Activated CD4-positive, CD25-positive, alpha-beta regulatory T cell (primary cell): ENCODE measurements around the gene BSPRY.
"Not testable (repeated sequence)": the region's sequence is repeated elsewhere in the genome, so short reads cannot be mapped to it uniquely, and the experiment has no call there.

Source experiments
- DNase-seq, 4 experiments: peaks; one replicate each; lab custom pipeline; 2025; lab: John Stamatoyannopoulos, UW

The BSPRY gene

DNA sequence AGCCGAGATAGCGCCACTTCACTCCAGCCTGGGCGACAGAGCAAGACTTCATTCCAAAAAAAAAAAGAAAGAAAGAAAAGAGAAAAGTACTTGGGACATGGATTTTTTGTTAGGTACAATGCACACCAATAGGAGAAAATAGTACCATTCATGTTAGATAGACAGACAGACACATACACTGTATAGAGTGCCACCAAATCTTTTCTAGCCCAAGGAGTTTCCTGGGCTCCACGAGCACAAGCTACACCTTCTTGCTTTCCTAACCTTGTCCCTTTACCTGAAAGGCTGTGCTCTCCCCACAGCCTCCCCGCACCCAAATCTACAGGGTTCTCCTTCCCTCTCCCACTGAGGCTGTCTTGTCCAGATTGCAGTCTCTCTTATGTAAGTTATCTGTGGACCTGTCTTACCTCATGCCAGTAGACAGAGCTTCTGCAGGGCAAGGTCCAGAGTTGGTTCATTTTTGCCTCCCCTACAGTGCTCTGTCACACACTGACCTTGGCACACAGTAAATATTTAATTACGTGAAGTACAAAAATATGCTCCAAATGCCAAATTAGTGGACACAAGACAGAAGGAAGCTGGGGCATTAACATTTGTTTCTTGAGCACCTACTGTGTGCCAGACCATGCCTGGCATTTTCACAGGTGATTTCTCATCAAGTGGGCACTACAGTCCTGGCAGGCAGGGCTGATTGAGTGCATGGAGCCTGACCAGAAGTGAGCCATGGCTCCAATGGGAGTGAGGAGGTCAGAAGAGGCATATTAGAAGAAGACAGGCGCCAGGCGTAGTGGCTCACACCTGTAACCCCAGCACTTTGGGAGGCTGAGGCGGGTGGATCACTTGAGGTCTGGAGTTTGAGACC is 45.9 kb downstream of the BSPRY start:
- no peak for DNase-seq

DNA sequence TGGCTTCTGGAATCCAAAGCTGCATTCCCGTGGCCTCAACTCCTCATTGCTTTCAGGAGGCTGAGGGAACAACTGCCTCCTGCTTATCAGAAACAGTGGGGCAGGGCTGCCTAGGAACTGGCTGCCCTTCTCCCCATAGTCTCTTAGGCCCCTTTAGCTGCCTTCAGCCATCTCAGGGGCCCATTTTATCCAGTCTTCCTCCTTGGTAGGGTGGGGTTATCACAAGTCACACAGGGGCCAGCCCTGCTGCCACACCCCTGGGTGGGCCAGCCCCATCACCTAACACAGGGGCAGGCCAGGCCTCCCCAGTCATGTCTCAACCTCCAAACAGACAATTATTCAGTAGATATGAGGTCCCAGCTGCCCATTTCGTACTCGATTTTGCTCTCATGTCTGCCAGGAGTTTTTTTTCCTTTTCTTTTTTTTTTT is 47.9 kb downstream of the BSPRY start:
- DNase-seq = no peak

- no peak for DNase-seq
These were observed 49.5 kb downstream of the BSPRY start for GRCh38 chr9:113398796-113399195.

DNA sequence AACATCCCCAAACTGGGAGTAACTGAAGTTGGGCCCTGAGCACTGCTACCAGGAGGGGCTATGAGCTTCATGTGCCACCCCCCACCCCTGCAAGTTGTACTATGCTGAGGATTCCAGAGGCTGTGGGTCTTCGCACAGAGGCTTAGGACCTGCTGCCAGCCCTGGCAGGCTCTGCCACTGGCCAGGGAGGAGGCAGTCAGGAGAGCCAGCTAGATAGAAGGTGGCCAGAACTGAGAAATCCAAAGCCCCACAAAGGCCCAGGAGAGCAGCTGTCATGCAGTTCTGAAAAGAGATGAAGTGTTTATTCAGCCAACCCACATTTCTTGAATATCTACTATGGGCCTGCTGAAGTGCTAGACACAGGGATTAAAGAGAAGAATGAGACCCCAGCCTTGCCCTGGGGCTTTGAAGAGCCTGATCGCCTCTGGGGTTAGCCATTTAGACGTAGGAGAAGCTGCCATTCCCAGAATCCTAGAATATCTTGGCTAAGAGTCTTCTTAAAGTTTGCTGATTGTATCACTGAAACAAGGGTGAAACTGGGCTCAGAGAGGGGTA is 50.4 kb downstream of the BSPRY start:
- DNase-seq = no peak

DNA sequence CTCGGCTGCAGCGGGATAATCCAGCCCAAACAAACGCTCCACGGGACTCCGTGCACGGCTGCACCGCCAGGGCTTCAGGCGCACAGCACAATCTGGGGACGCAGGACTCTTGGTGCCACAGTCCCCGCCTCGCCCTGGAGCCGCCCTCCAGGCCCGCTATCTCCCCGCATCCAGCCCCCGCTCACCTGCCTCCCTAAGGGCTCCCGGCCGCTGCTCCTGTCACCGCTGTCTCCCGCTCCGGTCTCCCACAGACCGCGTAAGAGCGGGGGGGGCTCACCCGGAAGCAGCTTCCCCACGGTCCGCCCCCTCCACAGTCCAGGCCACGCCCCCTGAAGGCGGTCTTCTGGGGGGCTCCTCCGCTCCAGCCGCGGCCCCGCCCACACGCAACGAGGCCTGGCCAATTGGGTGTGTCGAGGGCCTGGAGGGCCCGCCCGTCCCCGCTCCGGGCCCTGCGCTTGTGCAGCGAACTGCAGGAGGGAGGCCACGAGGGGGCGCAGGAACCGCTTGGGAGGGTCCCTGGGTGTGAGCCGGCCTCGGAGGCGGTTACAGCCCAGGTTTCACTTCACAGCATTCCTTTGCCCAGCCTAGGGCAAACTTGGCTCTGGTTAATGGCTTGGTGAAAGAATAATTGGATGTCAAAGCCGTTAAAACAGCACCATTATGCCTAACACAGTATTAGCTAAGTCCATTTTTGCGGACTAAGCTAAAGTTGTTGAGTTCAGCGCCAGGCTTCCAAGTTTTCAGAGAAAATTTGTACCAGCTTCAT is 51.9 kb downstream of the BSPRY start, which contains the start of gene ALAD:
TSS of gene ALAD (minus strand) at position 258 of the 766 bp plus-strand sequence. CDS start 7,725 bp downstream, outside the sequence.
- peak; percentile 99 for DNase-seq

DNA sequence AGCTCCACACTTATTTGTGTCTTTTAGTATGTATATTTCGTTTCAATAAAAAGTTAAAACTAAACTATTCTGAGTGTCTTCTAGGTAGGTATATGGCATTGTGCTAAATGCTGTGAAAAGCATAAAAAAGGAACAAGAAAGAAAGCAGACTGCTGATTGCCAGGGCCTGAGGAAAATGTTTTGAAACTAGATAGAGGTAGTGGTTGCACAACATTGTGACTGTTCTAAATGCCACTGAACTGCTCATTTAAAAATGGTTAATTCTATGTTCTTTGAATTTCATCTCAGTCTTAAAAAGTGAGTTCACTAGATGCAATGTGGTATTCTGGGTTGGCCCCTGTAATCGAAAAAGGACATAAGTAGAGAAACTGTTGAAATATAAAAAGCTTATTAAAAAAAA is 54.3 kb downstream of the BSPRY start:
- no peak for DNase-seq

DNA sequence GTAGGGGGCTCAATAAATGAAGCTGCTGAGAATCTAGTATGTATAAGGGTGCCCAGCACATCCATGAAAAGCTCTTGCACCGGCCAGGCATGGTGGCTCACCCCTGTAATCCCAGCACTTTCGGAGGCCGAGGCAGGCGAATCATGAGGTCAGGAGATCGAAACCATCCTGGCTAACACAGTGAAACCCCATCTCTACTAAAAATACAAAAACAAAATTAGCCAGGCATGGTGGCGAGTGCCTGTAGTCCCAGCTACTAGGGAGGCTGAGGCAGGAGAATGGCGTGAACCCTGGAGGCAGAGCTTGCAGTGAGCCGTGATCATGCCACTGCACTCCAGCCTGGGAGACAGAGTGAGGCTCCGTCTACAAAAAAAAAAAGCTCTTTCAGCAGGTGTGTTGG is 57.0 kb downstream of the BSPRY start:
- DNase-seq = not testable (repeated sequence)

DNA sequence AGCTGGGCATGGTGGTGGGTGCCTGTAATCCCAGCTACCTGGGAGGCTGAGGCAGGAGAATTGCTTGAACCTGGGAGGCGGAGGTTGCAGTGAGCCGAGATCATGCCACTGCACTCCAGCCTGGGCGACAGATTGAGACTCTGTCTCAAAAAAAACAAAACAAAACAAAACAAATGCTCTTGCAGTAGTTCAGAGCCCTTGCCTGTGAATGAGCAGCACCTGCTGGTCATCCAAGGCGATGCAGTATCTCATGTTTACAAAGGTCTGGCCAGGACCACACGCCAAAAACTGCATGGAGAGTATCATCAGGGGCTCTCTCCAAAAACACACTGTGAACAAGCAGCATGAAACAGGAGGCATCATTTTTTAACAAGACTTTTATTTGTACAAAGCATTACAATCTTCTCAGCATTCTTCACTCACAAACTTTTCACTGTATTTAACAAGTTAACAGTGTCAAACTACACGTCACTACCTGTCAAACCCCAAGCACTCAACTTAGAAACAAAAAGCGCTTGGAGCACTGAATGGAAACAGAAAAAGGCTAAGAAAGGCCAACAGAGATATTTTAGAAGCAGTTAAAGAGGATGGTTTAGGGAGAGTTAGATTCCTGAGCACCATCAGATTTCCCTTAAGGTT is 57.7 kb downstream of the BSPRY start:
- DNase-seq = peak in 2 of 4 experiments; percentile 16 to 26

DNA sequence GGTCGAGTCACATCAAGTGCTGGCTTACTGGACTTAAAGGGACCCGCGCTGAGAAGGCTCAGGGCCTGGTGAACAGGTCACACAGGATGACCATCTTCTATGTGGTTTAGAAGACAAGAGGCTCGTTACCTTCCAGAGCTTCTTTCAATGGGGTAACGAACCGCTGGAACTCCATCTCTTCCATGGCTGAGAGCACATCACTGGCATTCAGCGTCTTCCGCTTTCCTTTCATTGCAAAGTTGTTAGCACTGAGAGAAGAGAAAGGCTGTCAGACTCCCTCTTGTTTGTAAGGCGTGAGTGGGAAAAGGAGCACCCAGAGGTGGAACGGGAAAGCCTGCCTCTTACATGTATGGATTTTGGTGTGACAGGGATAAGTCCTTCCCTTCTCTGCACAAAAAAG is 60.1 kb downstream of the BSPRY start:
- DNase-seq = no peak

DNA sequence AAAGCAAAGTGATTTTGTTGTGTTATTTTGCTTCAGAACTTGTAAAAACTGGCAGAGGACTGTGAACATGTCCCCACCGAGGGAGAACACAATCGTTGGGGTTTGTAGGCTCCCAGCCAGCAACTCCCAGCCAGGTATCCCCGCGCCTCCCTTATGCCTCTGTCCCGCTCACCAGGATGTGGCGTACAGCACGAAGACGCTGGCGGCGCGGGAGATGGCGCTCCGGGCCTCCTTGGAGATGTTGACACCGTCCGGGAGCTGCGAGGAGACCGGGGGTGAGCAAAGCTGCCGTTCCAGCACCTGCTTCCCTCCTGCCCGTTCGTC is 60.5 kb downstream of the BSPRY start:
- no peak for DNase-seq

DNA sequence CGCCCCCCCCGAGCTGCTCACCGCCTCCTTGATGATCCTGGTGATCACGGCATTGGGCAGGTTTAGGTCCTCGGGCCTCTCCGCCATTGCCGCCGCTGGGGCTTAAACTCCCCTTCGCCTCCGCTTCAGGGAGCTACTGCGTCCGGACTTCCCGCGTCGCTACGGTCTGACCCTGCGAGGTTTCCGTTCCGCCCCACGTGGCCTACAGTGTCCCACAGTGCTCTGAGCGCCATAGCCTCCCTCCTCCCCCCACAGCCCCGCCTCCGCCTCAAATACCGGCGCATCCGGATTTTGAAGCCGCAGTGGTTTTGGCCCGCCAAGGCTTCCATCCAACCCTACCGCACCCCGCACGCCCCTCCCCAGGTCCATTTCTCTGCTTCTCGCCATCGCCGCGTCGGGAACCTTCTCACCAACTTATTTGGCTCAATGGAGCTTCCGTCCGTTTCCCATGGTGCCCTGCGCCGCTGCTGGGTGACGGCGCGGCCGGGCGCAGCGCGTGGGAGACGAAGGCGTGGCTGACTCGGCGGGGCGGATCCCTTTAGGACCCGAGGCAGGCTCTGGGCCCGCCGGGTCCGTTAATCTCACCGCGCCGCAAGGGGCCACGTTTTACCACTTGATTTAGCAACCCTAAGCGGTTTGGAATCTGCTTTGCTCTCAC is 61.0 kb downstream of the BSPRY start, which contains the start of the genes C9orf43 and POLE3:
TSS of gene C9orf43 (plus strand) at position 541 of the 658 bp plus-strand sequence. CDS start 2,747 bp downstream, outside the sequence.
TSS of gene POLE3 (minus strand) at position 469 of the 658 bp plus-strand sequence. CDS start at position 87, 382 bp downstream.
- peak; percentile 87 to 94 (median 90) for DNase-seq

DNA sequence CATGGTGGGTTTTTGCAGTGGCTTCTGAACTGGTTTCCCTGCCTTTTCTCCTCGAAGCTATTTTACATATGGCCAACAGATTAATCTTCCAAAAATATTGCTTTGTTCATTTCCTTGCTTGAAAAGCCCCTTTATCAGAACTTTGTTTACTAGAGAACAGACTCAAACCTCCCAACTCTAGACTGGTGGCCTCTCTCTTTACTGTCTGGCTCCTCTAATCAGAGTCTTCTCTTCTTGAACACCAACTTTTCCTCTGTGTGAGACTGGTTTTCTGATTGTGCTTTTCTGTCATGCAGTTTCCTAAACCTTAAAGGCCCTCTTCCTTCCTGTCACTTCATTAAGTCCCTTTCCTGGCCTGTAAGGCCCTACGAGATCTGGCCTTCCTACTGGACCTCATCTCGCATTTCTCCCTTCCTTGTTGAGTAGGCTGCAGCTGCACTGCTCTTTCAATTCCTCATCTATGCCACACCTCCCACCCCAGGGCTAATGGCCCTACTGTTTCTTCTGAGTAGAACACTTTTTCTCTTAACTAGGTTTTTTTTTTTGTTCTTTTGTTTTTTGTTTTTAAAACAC is 66.9 kb downstream of the BSPRY start:
- no peak for DNase-seq

DNA sequence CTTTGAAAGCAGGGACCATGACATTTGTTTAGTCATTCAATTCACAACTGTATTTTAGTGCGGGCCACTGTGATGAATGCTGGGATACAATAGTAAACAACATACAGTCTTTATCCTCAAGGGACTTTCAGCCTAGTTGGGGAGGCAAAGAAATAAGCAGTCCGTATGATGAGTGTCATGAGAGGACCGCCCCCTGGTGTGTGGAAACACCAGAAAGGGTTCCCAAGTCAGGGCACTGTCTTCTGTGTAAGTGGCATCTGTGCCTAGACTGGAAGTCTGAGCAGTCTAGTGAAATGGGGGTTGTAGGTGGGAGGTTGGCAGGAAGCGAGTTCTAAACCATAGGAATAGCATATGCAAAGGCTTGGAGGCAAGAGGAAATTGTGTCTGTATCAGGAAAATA is 68.0 kb downstream of the BSPRY start:
- no peak for DNase-seq
